SK-N-MC (cell line): ENCODE data around the gene TRIM2.

Experiments used
- EZH2 ChIP-seq: fragments of 200-600 bp; sonication (generic); IDR thresholded peaks from one replicate; pipeline ENCODE4 v1.6.1; 2017; ENCODE audit warnings: antibody characterized with exemption
- POLR2AphosphoS5 ChIP-seq: IDR thresholded peaks from 2 replicates; pipeline ENCODE4 v1.6.1; 2012; ENCODE audit warnings: mild to moderate bottlenecking, low read depth, low read length, borderline replicate concordance

GRCh38 chr4:153364061-153364460 lies 159.8 kb downstream of the TRIM2 start:
- TF ChIP-seq EZH2, result no peak
- TF ChIP-seq POLR2AphosphoS5, result no peak
